HG03066 (cell line): ENCODE measurements around the gene KIF1A.
"Not testable (repeated sequence)": the region's sequence is repeated elsewhere in the genome, so short reads cannot be mapped to it uniquely, and the experiment has no call there.

Experiments
- ATAC-seq: cut with Tn5 transposase; IDR thresholded peaks from one replicate; pipeline ENCODE4 v1.9.1; 2021; ENCODE audit warnings: low read depth; ENCODE audit not compliant: unreplicated experiment

Gene KIF1A

GRCh38 chr2:240846873-240847595, 27.0 kb upstream of the KIF1A start:
- ATAC-seq = no peak

GRCh38 chr2:240846309-240846708, 26.3 kb upstream of the KIF1A start:
- ATAC-seq = not testable (repeated sequence)

- ATAC-seq = no peak
Observed at GRCh38 chr2:240840435-240841060, 20.5 kb upstream of the KIF1A start.

GRCh38 chr2:240839152-240840143, 19.4 kb upstream of the KIF1A start:
- no peak for ATAC-seq

- no peak for ATAC-seq
Observed at GRCh38 chr2:240837621-240838020, 17.6 kb upstream of the KIF1A start.

GRCh38 chr2:240836781-240837467, 16.9 kb upstream of the KIF1A start:
- no peak for ATAC-seq

- ATAC-seq = no peak
Observed at GRCh38 chr2:240835528-240835927, 15.5 kb upstream of the KIF1A start.

- ATAC-seq = no peak
Observed at GRCh38 chr2:240834377-240834975, 14.5 kb upstream of the KIF1A start.

GRCh38 chr2:240833724-240834285, 13.8 kb upstream of the KIF1A start:
- no peak for ATAC-seq

GRCh38 chr2:240832921-240833494, 13.0 kb upstream of the KIF1A start:
- ATAC-seq = no peak

- no peak for ATAC-seq
Observed at GRCh38 chr2:240832205-240832727, 12.2 kb upstream of the KIF1A start.

- no peak for ATAC-seq
Observed at GRCh38 chr2:240831594-240832204, 11.7 kb upstream of the KIF1A start.

- no peak for ATAC-seq
Observed at GRCh38 chr2:240825476-240825875, 5.5 kb upstream of the KIF1A start.

GRCh38 chr2:240823449-240824336, 3.7 kb upstream of the KIF1A start:
- no peak for ATAC-seq

- no peak for ATAC-seq
Observed at GRCh38 chr2:240822280-240822847, 2.3 kb upstream of the KIF1A start.

GRCh38 chr2:240821429-240821778, 1.4 kb upstream of the KIF1A start:
- no peak for ATAC-seq

GRCh38 chr2:240820607-240821428, 799 bp upstream of the KIF1A start:
- no peak for ATAC-seq
